K562 (cell line): Measurements from ENCODE around the gene RECK. TPM values are rescaled to one million over a fixed set of nuclear protein-coding genes. Genes with fewer than 3 reads are reported as not detected.
A peak's percentile ranks its signal among the peaks of the same experiment; 100 is the strongest.

ENCODE experiments used
- ATAC-seq: fragments of 200-7000 bp; cut with Tn5 transposase; 3 replicates; pipeline ENCODE4 v1.9.1; 2020; ENCODE audit warnings: moderate library complexity
- BruUV-seq: library from RNA; stranded (reverse); fragments of 400-500 nt; replicated peaks from 2 replicates; lab custom pipeline; 2021; lab: Mats Ljungman, UMichigan
- CTCF ChIA-PET: fragments of 300-600 bp; formaldehyde crosslinking; extraction: SDS; loops from one replicate; lab custom pipeline; 2021; ENCODE audit warnings: low intra/inter-chr PET ratio; lab: Yijun Ruan, JAX
- POLR2A ChIA-PET: fragments of 300-600, 350-650 bp; sonication (Branson Sonifier 250); formaldehyde crosslinking; extraction: SDS; loops from one replicate; lab custom pipeline; 2021; ENCODE audit warnings: antibody characterized with exemption, inconsistent platforms; lab: Yijun Ruan, JAX
- DNase-seq, 4 experiments: peaks; one replicate each; pipeline versions ENCODE4 v3.0.0 to v3.0.0-alpha.2; 2011 to 2018; ENCODE audit warnings: low spot score in 3 of 4, mixed read lengths in 3 of 4; ENCODE audit errors: extremely low read depth in 1 of 4
- FAIRE-seq: peaks from 2 replicates; lab custom pipeline; 2011; peaks lifted over from hg19 to GRCh38; lab: Jason Lieb, UNC
- H2AFZ ChIP-seq: 2 replicates; pipeline ENCODE4 v1.6.0; 2011; ENCODE audit warnings: low read depth, low read length, control low read depth, inconsistent platforms
- H3K27ac ChIP-seq: fragments of 200-600 bp; 3 replicates; pipeline ENCODE4 v1.8.0; 2011; ENCODE audit warnings: low read depth, mild to moderate bottlenecking, control low read depth, inconsistent platforms, low read length, moderate library complexity, mixed read lengths; ENCODE audit errors: extremely low read depth
- H3K27me3 ChIP-seq, 2 experiments: fragments of 300-600 bp in 1 of 2; 2 replicates in 1 of 2; 3 replicates in 1 of 2; pipeline versions ENCODE4 v1.6.0 to v1.8.0; 2011; ENCODE audit warnings: inconsistent platforms in 2 of 2, low read length in 2 of 2, mild to moderate bottlenecking in 1 of 2, mixed read lengths in 1 of 2, moderate library complexity in 1 of 2; ENCODE audit not compliant: control insufficient read depth in 2 of 2, insufficient read depth in 2 of 2
- H3K36me3 ChIP-seq: fragments of 300-600 bp; 3 replicates; pipeline ENCODE4 v1.8.0; 2011; ENCODE audit warnings: mild to moderate bottlenecking, low read length, inconsistent platforms; ENCODE audit not compliant: control insufficient read depth, insufficient read depth
- H3K4me1 ChIP-seq, 2 experiments: fragments of 200-600 bp in 1 of 2; replicated peaks in 1 of 2; 2 replicates in 1 of 2; 3 replicates in 1 of 2; pipeline versions ENCODE4 v1.5.1 to v1.8.0; 2011; ENCODE audit warnings: inconsistent platforms in 2 of 2, low read length in 2 of 2, mild to moderate bottlenecking in 1 of 2, mixed read lengths in 1 of 2, moderate library complexity in 1 of 2; ENCODE audit not compliant: control insufficient read depth in 2 of 2, insufficient read depth in 2 of 2
- H3K4me2 ChIP-seq: 2 replicates; pipeline ENCODE4 v1.6.1; 2011; ENCODE audit warnings: low read length, control low read depth, inconsistent platforms, mixed read lengths; ENCODE audit not compliant: insufficient read depth
- H3K4me3 ChIP-seq: fragments of 200-600 bp; sonication (generic), shearing (Covaris generic); 2 replicates; pipeline ENCODE4 v1.5.1; 2016; ENCODE audit warnings: control low read depth, inconsistent platforms
- H3K79me2 ChIP-seq: fragments of 200-600 bp; 3 replicates; pipeline ENCODE4 v1.8.0; 2011; ENCODE audit warnings: low read length, inconsistent platforms; ENCODE audit not compliant: control insufficient read depth, insufficient read depth
- H3K9ac ChIP-seq, 2 experiments: 2 replicates each; pipeline versions ENCODE4 v1.6.0 to v1.6.1; 2011; ENCODE audit warnings: low read depth in 2 of 2, low read length in 2 of 2, control low read depth in 1 of 2, inconsistent platforms in 1 of 2, mild to moderate bottlenecking in 1 of 2, mixed read lengths in 1 of 2; ENCODE audit not compliant: insufficient read depth in 1 of 2
- H3K9me1 ChIP-seq: one replicate; pipeline ENCODE4 v1.6.0; 2011; ENCODE audit warnings: inconsistent platforms, mild to moderate bottlenecking, low read length, moderate library complexity; ENCODE audit not compliant: control insufficient read depth, insufficient read depth
- H3K9me3 ChIP-seq: replicated peaks from 2 replicates; pipeline ENCODE4 v1.5.1; 2011; ENCODE audit warnings: low read depth, low read length, inconsistent platforms; ENCODE audit not compliant: control insufficient read depth, insufficient read depth
- H4K20me1 ChIP-seq: replicated peaks from 2 replicates; pipeline ENCODE4 v1.6.1; 2011; ENCODE audit warnings: low read length, inconsistent platforms, mixed read lengths; ENCODE audit not compliant: control insufficient read depth, insufficient read depth
- CEBPG ChIP-seq, 3 experiments: fragments of 200-800 bp in 1 of 3; sonication (Bioruptor generic) in 1 of 3; sonication (generic) in 1 of 3; formaldehyde crosslinking in 1 of 3; IDR thresholded peaks in 2 of 3; conservative IDR thresholded peaks in 1 of 3; 2 replicates each; pipeline versions ENCODE4 v1.6.1 to v1.8.0; 2016 to 2022; ENCODE audit warnings: missing compliant biosample characterization in 2 of 3, missing genetic modification characterization in 2 of 3, mild to moderate bottlenecking in 1 of 3, missing genetic modification reagents in 1 of 3
- MCM7 ChIP-seq, 2 experiments: fragments of 450-650 bp; IDR thresholded peaks; 2 replicates each; pipeline ENCODE4 v1.6.1; 2016 to 2018
- WGBS: fragments of 100-300 bp; shearing (Covaris generic); methylation state at CpG from one replicate; pipeline ENCODE4 v1.1.6; 2016; ENCODE audit warnings: low coverage, mixed read lengths; ENCODE audit not compliant: insufficient coverage; ENCODE audit errors: missing lambda C conversion rate; 5-methylcytosine and 5-hydroxymethylcytosine counted together
- in situ Hi-C: fragments of 300-500 bp; cut with MboI; formaldehyde crosslinking; loops from 4 replicates; pipeline ENCODE4 v1.15.0; 2018; ENCODE audit warnings: inconsistent platforms, mixed read lengths
- intact Hi-C: fragments of 100-400 bp; cut with micrococcal nuclease; formaldehyde crosslinking; loops from 2 replicates; pipeline ENCODE4 v1.14.2; 2022
- polyA plus RNA-seq, 8 experiments: library from polyadenylated mRNA; depleted of rRNA in 4 of 8; stranded (reverse) in 5 of 8; unstranded in 3 of 8; fragments of >200 nt; fragmentation: Nextera tagmentation in 2 of 8; fragmentation: Illumina TruSeq in 1 of 8; extraction: Ambion mirVana in 2 of 8; extraction: Trizol in 1 of 8; gene quantifications; 2 replicates each; pipeline versions ENCODE4 v1.2.1 to v1.2.3, GENCODE V29; 2011 to 2014; ENCODE audit warnings: inconsistent platforms in 1 of 8, missing spikeins in 1 of 8
- total RNA-seq, 7 experiments: library from RNA; depleted of rRNA in 6 of 7; stranded (reverse); fragments of >200 nt in 6 of 7; fragmentation: Illumina TruSeq in 2 of 7; extraction: Trizol in 2 of 7; gene quantifications; 2 replicates each; pipeline versions ENCODE4 v1.2.1 to v1.2.3, GENCODE V29; 2011 to 2021; ENCODE audit warnings: low replicate concordance in 1 of 7
- TF ChIP-seq, protein P1 (sequence below), 2 experiments: fragments of 450-650 bp in 1 of 2; sonication (generic) in 1 of 2; formaldehyde crosslinking in 1 of 2; IDR thresholded peaks in 1 of 2; conservative IDR thresholded peaks in 1 of 2; 2 replicates each; pipeline versions ENCODE4 v1.6.1 to v1.8.1; 2016 to 2023; ENCODE audit warnings: mild to moderate bottlenecking in 2 of 2, moderate library complexity in 2 of 2, inconsistent platforms in 1 of 2, missing genetic modification reagents in 1 of 2
- TF ChIP-seq, protein P2 (sequence below): fragments of 250-450 bp; sonication (Bioruptor Pico); IDR thresholded peaks from 2 replicates; pipeline ENCODE4 v1.6.1; 2021; ENCODE audit warnings: mild to moderate bottlenecking

The RECK gene
- total and polyA plus RNA-seq, 9 of the 15 experiments (the other 6 are each of a cell fraction or from before 2014, with no cell fraction given) = 0.04 to 0.36 (median 0.16) TPM

DNA sequence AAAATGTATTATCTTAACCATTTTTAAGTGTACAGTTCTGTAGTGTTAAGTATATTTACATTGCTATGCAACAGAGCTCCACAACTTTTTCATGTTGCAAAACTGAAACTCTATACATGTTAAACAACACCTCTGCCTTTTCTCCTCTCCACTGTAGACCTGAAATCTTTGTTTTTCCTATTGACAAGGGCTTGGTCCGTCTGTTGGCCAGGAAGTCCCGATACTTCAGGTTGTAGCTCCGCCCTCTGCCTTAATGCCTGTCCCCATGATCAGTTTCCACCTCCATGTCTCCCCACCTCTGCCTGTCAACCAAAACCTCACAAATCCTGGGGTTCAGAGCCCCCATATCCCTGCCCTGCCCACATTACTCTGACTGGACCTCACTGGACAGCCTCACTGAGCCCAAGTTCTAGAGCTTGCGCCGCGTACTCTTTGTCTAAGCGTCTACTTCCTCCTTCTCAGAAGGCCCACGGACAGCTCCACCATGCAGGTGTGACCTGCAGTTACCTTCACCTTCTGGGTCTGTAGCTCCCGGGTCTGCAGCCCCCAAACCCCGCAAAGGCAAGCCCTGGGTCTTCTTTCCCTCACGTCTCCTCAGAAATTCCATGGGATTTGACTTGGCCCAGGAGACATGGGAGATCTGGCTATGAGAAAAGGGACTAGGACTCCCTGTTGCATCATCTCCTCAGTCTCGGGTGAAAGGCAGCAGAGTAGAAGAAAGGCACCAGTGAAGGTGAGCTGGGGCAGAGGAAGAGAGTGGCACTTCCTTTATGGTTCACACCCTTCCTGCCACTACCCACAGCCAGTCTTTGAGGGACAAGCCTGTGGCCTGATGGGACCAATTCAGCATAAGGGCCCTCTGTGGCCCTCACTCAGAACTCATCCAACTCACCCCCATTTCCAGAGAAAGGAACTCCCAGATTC is 107.9 kb downstream of the RECK start:
- Histone ChIP-seq H4K20me1 (no peaks in the 10 kb centered on the region), H3K27me3 (no peaks in the 10 kb centered on the region), H2AFZ (peak overlapping the region; percentile 34; the same call in 1 of the 2 replicates), H3K36me3 (no peaks in the 10 kb centered on the region), H3K9ac (no peak overlapping the region; a peak in 1 of 4 replicates), H3K27ac (no peak overlapping the region), H3K79me2 (peaks cover 3% of the 10 kb centered on the region; the same call in 1 of the 3 replicates), H3K4me2 (no peak overlapping the region), H3K4me3 (no peak overlapping the region), H3K9me1 (no peaks in the 10 kb centered on the region), H3K9me3 (no peaks in the 10 kb centered on the region), H3K4me1 (peaks cover 35 to 54% of the 10 kb centered on the region in 2 experiments; a peak in 4 of 5 replicates)
- in situ Hi-C loops = no loop called here
- TF ChIP-seq, protein P1, sequence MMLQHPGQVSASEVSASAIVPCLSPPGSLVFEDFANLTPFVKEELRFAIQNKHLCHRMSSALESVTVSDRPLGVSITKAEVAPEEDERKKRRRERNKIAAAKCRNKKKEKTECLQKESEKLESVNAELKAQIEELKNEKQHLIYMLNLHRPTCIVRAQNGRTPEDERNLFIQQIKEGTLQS (IDR thresholded peaks at IDR 0.05) = peak; percentile 75
- TF ChIP-seq, protein P1 (CRISPR knock-in tag; conservative IDR thresholded peaks at IDR 0.05) = no peak
- TF ChIP-seq CEBPG (CRISPR knock-in tag; IDR thresholded peaks at IDR 0.05) = peak; percentile 69; the same call in 1 of the 2 replicates
- peak in 1 of 2 experiments; percentile 77; a peak in 2 of 4 replicates for TF ChIP-seq CEBPG (tag; conservative IDR thresholded peaks at IDR 0.05 in 1 of 2, IDR thresholded peaks at IDR 0.05 in 1 of 2)
- TF ChIP-seq MCM7 (IDR thresholded peaks at IDR 0.05) = no peak
- TF ChIP-seq, protein P2, sequence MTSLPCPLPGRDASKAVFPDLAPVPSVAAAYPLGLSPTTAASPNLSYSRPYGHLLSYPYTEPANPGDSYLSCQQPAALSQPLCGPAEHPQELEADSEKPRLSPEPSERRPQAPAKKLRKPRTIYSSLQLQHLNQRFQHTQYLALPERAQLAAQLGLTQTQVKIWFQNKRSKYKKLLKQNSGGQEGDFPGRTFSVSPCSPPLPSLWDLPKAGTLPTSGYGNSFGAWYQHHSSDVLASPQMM (CRISPR knock-in tag) = no peak
- FAIRE-seq (no peak), DNase-seq (no peak), ATAC-seq (no peak)
- POLR2A ChIA-PET = interaction anchor here (0.7 kb wide), 1 partner anchor 19 kb away, joined by 3 read pairs; no protein-coding TSS in a partner anchor
- no TSS peak for BruUV-seq
- CTCF ChIA-PET = no interaction called here
- intact Hi-C loops = no loop called here
- 47% methylated on average over 7 of the region's 12 CpGs for WGBS
